HG02642 (cell line): Measurements from ENCODE around the gene ARHGEF10L.

Source experiments
- ATAC-seq: cut with Tn5 transposase; IDR thresholded peaks from one replicate; pipeline ENCODE4 v1.9.1; 2021; ENCODE audit warnings: mild to moderate bottlenecking; ENCODE audit not compliant: unreplicated experiment, poor library complexity

ARHGEF10L gene

GRCh38 chr1:17629460-17629859 lies 90.0 kb downstream of the ARHGEF10L start:
- ATAC-seq = no peak

GRCh38 chr1:17630048-17630830 lies 90.7 kb downstream of the ARHGEF10L start:
- no peak for ATAC-seq

GRCh38 chr1:17630986-17631385 lies 91.5 kb downstream of the ARHGEF10L start:
- ATAC-seq = no peak

- ATAC-seq = no peak
Measured at GRCh38 chr1:17631410-17631809, 91.9 kb downstream of the ARHGEF10L start.

GRCh38 chr1:17632106-17632505 lies 92.6 kb downstream of the ARHGEF10L start:
- ATAC-seq = no peak

- ATAC-seq = no peak
Measured at GRCh38 chr1:17632541-17633184, 93.2 kb downstream of the ARHGEF10L start.

GRCh38 chr1:17633654-17634053 lies 94.2 kb downstream of the ARHGEF10L start:
- ATAC-seq = no peak

- ATAC-seq = no peak
Measured at GRCh38 chr1:17635276-17635675, 95.8 kb downstream of the ARHGEF10L start.

- ATAC-seq = no peak
Measured at GRCh38 chr1:17635811-17636210, 96.3 kb downstream of the ARHGEF10L start.

GRCh38 chr1:17636612-17637011 lies 97.1 kb downstream of the ARHGEF10L start:
- no peak for ATAC-seq

- ATAC-seq = no peak
Measured at GRCh38 chr1:17637055-17637454, 97.6 kb downstream of the ARHGEF10L start.

- ATAC-seq = no peak
Measured at GRCh38 chr1:17639703-17640340, 100.3 kb downstream of the ARHGEF10L start.

GRCh38 chr1:17640393-17640792 lies 100.9 kb downstream of the ARHGEF10L start:
- no peak for ATAC-seq

- ATAC-seq = no peak
Measured at GRCh38 chr1:17640975-17641374, 101.5 kb downstream of the ARHGEF10L start.

- no peak for ATAC-seq
Measured at GRCh38 chr1:17642169-17642568, 102.7 kb downstream of the ARHGEF10L start.

GRCh38 chr1:17642943-17643342 lies 103.4 kb downstream of the ARHGEF10L start:
- ATAC-seq = no peak

GRCh38 chr1:17643861-17644703 lies 104.6 kb downstream of the ARHGEF10L start:
- no peak for ATAC-seq

- no peak for ATAC-seq
Measured at GRCh38 chr1:17645068-17645911, 105.8 kb downstream of the ARHGEF10L start.

GRCh38 chr1:17646444-17647280 lies 107.2 kb downstream of the ARHGEF10L start:
- ATAC-seq = no peak
